ENCODE measurements around the gene RASAL1.

The RASAL1 gene

DNA sequence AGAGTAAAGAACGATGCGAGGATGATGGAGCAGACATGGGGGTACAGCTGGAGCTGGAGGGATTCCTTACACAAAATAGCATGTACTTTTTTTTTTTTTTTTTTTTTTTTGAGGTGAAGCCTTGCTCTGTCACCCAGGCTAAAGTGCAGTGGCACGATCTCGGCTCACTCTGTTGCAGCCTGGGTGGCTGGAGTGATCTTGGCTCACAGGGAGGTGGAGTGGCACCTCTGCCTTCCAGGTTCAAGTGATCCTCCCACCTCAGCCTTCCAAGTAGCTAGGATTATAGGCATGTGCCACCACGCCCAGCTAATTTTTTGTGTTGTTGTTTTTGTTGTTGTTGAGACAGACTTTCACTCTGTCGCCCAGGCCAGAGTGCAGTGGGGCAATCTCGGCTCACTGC, 5.1 kb upstream of the RASAL1 start:
- H3K4me3 ChIP-seq (ENCODE audit: low read depth, low read length) = no peak overlapping the region
- no peak for TF ChIP-seq CTCF (IDR thresholded peaks at IDR 0.05; ENCODE audit: low read depth, low read length)

- no peak overlapping the region for H3K4me3 ChIP-seq (ENCODE audit: low read depth, low read length)
- TF ChIP-seq CTCF (IDR thresholded peaks at IDR 0.05; ENCODE audit: low read depth, low read length) = no peak
Measured at GRCh38 chr12:113138826-113139225, 3.3 kb upstream of the RASAL1 start.

DNA sequence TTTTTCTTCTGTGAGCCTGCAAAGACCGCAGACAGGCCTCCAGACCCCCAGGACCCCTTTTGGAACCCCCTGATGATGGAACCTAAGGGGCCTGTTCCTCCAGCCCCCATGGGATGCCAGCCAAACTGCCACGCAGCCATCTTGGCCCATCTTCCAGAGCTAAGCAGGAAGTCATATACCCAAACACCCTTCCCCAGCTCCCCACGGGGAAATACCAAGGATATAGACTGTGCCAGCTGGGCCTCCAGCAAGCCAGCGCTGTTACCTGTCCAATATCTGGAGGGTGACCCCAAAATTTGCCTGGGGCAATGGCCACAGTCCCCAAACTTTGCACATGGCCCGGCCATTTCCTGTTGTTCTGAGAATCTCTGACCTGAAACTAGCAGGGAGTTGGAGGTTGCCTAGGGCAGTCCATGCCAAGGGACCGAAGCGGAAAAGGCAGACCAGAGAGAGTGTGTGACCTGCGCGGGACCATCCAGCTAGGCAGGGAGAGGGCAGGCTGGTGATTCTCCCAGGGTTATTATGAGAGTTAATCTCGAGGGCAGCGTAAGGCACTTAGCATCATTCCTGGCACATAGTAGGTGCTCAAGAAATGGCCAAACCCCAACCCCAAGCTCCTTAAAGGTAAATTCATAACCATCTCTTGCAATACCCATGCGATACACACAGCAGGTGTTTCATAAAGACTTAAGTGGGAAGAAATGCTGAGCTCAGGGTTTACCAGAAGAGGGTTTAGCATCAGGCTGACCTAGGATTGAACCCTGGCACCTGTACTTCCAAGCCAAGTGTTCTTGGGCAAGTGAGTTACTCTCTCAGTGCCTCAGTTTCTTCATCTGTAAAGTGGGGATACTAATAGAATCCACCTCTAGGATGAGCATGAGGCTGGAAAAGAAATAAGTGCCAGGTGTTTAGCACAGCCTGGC, 2.6 kb upstream of the RASAL1 start:
- no peak overlapping the region for H3K4me3 ChIP-seq (ENCODE audit: low read depth, low read length)
- TF ChIP-seq CTCF (IDR thresholded peaks at IDR 0.05; ENCODE audit: low read depth, low read length) = no peak

GRCh38 chr12:113136990-113137511, 1.5 kb upstream of the RASAL1 start:
- TF ChIP-seq CTCF (IDR thresholded peaks at IDR 0.05; ENCODE audit: low read depth, low read length) = no peak
- no peak overlapping the region for H3K4me3 ChIP-seq (ENCODE audit: low read depth, low read length)

GRCh38 chr12:113136128-113136989, 798 bp upstream of the RASAL1 start:
- no peak overlapping the region for H3K4me3 ChIP-seq (ENCODE audit: low read depth, low read length)

DNA sequence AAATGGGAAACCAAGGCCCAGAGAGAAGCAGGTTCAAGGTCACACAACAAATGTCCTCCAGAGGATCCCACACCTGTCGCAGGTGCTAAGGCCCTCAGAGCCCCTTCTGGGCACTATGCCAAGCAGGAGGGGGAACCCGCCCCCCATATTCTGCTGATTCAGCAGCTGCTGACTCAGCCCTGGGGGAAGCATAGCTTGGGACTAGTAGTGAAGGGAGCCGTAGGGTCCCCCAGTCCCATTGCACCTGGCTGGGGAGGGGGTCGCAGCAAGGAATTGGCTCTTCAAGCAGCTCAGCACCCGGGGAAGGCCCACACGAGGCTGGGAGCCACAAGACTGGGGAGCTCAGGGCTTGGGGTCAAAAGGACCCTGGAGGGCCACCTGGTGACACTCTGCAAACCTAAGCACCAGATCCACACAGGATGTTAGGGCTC, 1.0 kb downstream of the RASAL1 start:
- H3K4me3 ChIP-seq (ENCODE audit: low read depth, low read length) = no peak overlapping the region
- TF ChIP-seq CTCF (IDR thresholded peaks at IDR 0.05; ENCODE audit: low read depth, low read length) = no peak

More at GRCh38 chr12:113136128-113136989, 798 bp upstream of the RASAL1 start:
- TF ChIP-seq CTCF (IDR thresholded peaks at IDR 0.05; ENCODE audit: low read depth, low read length) = no peak

Data from WI38 (cell line).